ENCODE results near the gene ABHD4. TPM values are rescaled to one million over a fixed set of nuclear protein-coding genes. Genes with fewer than 3 reads are reported as not detected.
"Not testable (repeated sequence)": the region's sequence is repeated elsewhere in the genome, so short reads cannot be mapped to it uniquely, and the experiment has no call there.

ABHD4 gene
- polyA plus RNA-seq, 4 donors: 11.5 to 38.7 (median 26.6) TPM

DNA sequence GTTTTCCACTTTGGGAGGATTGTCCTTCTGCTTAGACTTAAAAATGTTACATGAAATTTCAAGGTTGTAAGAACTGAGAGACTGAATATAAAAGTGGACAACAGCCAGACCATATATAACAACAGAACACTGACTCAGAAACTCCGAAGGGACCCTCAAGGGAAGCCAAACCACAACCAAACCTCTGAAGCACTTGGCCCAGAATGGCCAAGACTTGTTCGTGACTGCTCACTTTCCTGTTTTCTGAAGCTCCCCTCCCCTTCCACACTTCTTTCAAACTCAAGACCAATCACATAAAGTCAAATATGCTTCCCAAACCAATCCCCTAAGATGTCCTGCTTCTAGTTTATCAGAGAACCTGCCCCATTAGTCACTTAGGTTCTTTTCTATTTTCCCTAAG lies 32.4 kb downstream of the ABHD4 start:
- peaks cover 0 to 10% of the 10 kb centered on the region in 2 donors for H3K9me3 ChIP-seq (ENCODE audit: control insufficient read depth in 2 of 2, insufficient read depth in 1 of 2, low read depth in 1 of 2, low read length in 1 of 2)
- H3K36me3 ChIP-seq (ENCODE audit: control insufficient read depth in 3 of 3, insufficient read depth in 2 of 3, low read depth in 1 of 3, low read length in 3 of 3): no peaks in the 10 kb centered on the region
- no peak overlapping the region for H3K4me3 ChIP-seq (ENCODE audit: low read depth in 1 of 3, low read length in 3 of 3)
- WGBS, 3 donors: 77 to 96% (median 79%) methylated on average over 2 of the region's 2 CpGs
- DNase-seq (no peak), FAIRE-seq (no peak)
- H3K4me1 ChIP-seq (ENCODE audit: control insufficient read depth in 3 of 3, insufficient read depth in 2 of 3, low read depth in 1 of 3, low read length in 2 of 3): peaks cover 0 to 2% (median 0%) of the 10 kb centered on the region in 3 donors
- peaks cover 0 to 2% (median 0%) of the 10 kb centered on the region in 3 donors for H3K27me3 ChIP-seq (ENCODE audit: control insufficient read depth in 3 of 3, insufficient read depth in 3 of 3, low read length in 3 of 3)
- no peak overlapping the region for H3K27ac ChIP-seq (ENCODE audit: low read depth in 1 of 3, low read length in 2 of 3)

DNA sequence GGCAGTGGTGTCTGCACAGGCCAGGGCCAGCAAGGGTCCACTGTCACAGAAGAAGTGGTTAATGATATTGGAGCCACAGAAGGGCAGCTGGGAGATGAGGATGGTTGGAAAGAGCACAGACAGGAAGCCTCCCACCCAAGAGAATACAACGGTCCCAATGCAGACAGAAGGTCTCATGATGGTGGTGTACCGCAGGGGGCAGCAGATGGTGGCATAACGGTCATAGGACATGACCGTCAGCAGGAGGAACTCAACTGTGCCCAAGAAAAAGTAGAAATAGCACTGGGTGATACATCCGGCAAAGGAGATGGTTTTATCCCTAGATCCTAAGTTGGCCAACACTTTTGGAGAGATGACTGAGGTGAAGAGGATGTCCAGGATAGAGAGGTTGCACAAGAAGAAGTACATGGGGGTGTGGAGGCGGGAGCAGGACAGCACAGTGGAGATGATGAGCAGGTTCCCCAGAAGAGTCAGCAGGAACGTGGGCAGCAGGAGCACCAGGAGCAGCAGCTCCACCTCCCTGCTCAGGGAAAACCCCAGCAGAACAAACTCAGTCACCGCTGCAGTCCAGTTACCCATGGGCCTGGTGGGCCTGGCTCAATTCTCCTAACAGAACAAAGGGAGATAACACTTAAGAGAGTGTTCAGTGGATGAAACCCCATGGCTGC lies 36.3 kb downstream of the ABHD4 start:
- WGBS, 3 donors: 80 to 89% (median 87%) methylated on average over 8 of the region's 8 CpGs
- FAIRE-seq: no peak

DNA sequence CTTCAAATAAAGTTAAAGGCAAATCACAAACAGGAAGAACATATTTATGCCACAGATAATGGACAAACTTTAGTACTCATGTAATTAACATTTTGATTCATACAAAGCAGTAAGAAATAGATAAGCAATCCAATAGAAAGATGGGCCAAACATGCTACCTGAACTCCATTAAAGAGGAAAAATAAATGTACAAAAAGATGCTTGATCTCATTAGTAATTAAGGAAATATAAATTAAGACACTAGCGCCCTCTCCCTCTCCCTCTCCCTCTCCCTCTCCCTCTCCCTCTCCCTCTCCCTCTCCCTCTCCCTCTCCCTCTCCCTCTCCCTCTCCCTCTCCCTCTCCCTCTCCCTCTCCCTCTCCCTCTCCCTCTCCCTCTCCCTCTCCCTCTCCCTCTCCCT lies 37.9 kb downstream of the ABHD4 start:
- not testable (repeated sequence) for H3K4me3 ChIP-seq (ENCODE audit: low read depth in 1 of 3, low read length in 3 of 3); FAIRE-seq; H3K27me3 ChIP-seq (ENCODE audit: control insufficient read depth in 3 of 3, insufficient read depth in 3 of 3, low read length in 3 of 3); H3K27ac ChIP-seq (ENCODE audit: low read depth in 1 of 3, low read length in 2 of 3); H3K36me3 ChIP-seq (ENCODE audit: control insufficient read depth in 3 of 3, insufficient read depth in 2 of 3, low read depth in 1 of 3, low read length in 3 of 3); H3K4me1 ChIP-seq (ENCODE audit: control insufficient read depth in 3 of 3, insufficient read depth in 2 of 3, low read depth in 1 of 3, low read length in 2 of 3); H3K9me3 ChIP-seq (ENCODE audit: control insufficient read depth in 2 of 2, insufficient read depth in 1 of 2, low read depth in 1 of 2, low read length in 1 of 2); DNase-seq
- WGBS, 3 donors: 0 to 60% (median 40%) methylated on average over 1 of the region's 1 CpG

More for the DNA sequence above, 36.3 kb downstream of the ABHD4 start:
- Histone ChIP-seq H3K4me3 (ENCODE audit: low read depth in 1 of 3, low read length in 3 of 3) (no peak overlapping the region), H3K27me3 (ENCODE audit: control insufficient read depth in 3 of 3, insufficient read depth in 3 of 3, low read length in 3 of 3) (peaks cover 0 to 2% (median 0%) of the 10 kb centered on the region in 3 donors), H3K27ac (ENCODE audit: low read depth in 1 of 3, low read length in 2 of 3) (no peak overlapping the region), H3K9me3 (ENCODE audit: control insufficient read depth in 2 of 2, insufficient read depth in 1 of 2, low read depth in 1 of 2, low read length in 1 of 2) (peaks cover 0 to 10% of the 10 kb centered on the region in 2 donors), H3K36me3 (ENCODE audit: control insufficient read depth in 3 of 3, insufficient read depth in 2 of 3, low read depth in 1 of 3, low read length in 3 of 3) (no peaks in the 10 kb centered on the region), H3K4me1 (ENCODE audit: control insufficient read depth in 3 of 3, insufficient read depth in 2 of 3, low read depth in 1 of 3, low read length in 2 of 3) (no peaks in the 10 kb centered on the region)
- DNase-seq: no peak

DNA sequence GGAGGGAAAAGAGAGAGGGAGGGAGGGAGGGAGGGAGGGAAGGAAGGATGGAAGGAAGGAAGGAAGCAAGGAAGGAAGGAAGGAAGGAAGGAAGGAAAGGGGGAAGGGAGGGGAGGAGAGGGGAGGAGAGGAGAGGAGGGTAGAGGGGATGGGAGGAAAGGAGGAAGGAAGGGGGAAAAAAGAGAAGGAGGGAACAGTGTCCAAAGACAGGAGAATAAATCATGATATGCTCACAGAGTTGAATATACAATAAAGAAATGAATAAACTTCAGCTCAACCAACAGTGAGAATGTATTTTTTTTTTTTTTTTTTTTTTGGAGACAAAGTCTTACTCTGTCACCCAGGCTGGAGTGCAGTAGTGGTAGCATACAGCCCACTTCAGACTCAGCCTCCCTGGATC lies 42.1 kb downstream of the ABHD4 start:
- DNase-seq (no peak), FAIRE-seq (no peak)
- Histone ChIP-seq H3K36me3 (ENCODE audit: control insufficient read depth in 3 of 3, insufficient read depth in 2 of 3, low read depth in 1 of 3, low read length in 3 of 3) (no peaks in the 10 kb centered on the region), H3K4me1 (ENCODE audit: control insufficient read depth in 3 of 3, insufficient read depth in 2 of 3, low read depth in 1 of 3, low read length in 2 of 3) (peaks cover 0 to 9% (median 0%) of the 10 kb centered on the region in 3 donors), H3K27me3 (ENCODE audit: control insufficient read depth in 3 of 3, insufficient read depth in 3 of 3, low read length in 3 of 3) (no peaks in the 10 kb centered on the region), H3K4me3 (ENCODE audit: low read depth in 1 of 3, low read length in 3 of 3) (no peak overlapping the region), H3K27ac (ENCODE audit: low read depth in 1 of 3, low read length in 2 of 3) (peak overlapping the region in 1 of 3 donors; percentile 7), H3K9me3 (ENCODE audit: control insufficient read depth in 2 of 2, insufficient read depth in 1 of 2, low read depth in 1 of 2, low read length in 1 of 2) (no peaks in the 10 kb centered on the region)

DNA sequence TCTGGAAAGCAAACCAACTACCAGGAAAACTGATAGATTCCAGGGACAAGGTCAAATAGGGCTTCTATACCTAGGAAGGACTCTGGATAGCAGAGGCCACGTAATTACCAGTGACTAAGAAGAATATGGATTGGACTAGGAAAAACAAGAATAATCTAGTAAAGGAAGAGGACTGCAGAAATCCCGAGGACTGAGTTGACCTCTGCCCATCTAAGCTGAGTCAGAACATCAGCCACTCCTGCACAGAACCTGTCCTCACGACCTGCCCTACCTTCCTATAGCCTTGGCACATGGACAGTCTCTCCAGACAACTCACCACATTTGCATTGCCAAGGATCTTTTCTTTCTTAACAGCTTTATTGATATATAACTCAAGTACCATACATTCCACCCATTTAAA lies 43.7 kb downstream of the ABHD4 start:
- Histone ChIP-seq H3K9me3 (ENCODE audit: control insufficient read depth in 2 of 2, insufficient read depth in 1 of 2, low read depth in 1 of 2, low read length in 1 of 2) (no peaks in the 10 kb centered on the region), H3K36me3 (ENCODE audit: control insufficient read depth in 3 of 3, insufficient read depth in 2 of 3, low read depth in 1 of 3, low read length in 3 of 3) (no peaks in the 10 kb centered on the region), H3K4me1 (ENCODE audit: control insufficient read depth in 3 of 3, insufficient read depth in 2 of 3, low read depth in 1 of 3, low read length in 2 of 3) (peaks cover 0 to 9% (median 0%) of the 10 kb centered on the region in 3 donors), H3K27ac (ENCODE audit: low read depth in 1 of 3, low read length in 2 of 3) (peak overlapping the region in 2 of 3 donors; percentile 70 to 71), H3K27me3 (ENCODE audit: control insufficient read depth in 3 of 3, insufficient read depth in 3 of 3, low read length in 3 of 3) (no peaks in the 10 kb centered on the region), H3K4me3 (ENCODE audit: low read depth in 1 of 3, low read length in 3 of 3) (no peak overlapping the region)
- WGBS, 3 donors: 6 to 35% (median 26%) methylated on average over 3 of the region's 3 CpGs
- FAIRE-seq (no peak), DNase-seq (peak; percentile 71 to 95)

DNA sequence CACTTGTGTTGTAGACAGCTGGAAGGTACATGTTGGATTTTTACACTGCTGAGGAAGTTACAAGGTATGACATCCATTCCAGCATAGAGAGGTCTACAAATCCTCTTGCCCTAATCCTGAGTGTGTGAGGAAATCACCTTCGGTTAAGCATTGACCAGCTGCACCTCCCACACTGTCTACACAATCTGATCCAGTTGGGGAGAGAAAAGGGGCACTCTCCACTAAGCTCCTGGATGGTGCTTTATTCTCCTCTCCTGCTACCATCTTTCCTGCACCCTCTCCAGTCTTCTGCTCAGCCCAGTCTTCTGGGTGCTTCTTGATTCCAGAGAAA lies 46.2 kb downstream of the ABHD4 start, which contains the start of gene OR6J1:
OR6J1 (minus strand) TSS at position 48 of the 331 bp plus-strand sequence. CDS start 9,541 bp downstream, outside the sequence.
- WGBS, 3 donors: 14 to 45% (median 34%) methylated on average over 1 of the region's 1 CpG
- FAIRE-seq (no peak), DNase-seq (no peak)
- Histone ChIP-seq H3K9me3 (ENCODE audit: control insufficient read depth in 2 of 2, insufficient read depth in 1 of 2, low read depth in 1 of 2, low read length in 1 of 2) (no peaks in the 10 kb centered on the region), H3K4me3 (ENCODE audit: low read depth in 1 of 3, low read length in 3 of 3) (no peak within 1 kb of the TSS), H3K36me3 (ENCODE audit: control insufficient read depth in 3 of 3, insufficient read depth in 2 of 3, low read depth in 1 of 3, low read length in 3 of 3) (no peaks in the 10 kb centered on the region), H3K27me3 (ENCODE audit: control insufficient read depth in 3 of 3, insufficient read depth in 3 of 3, low read length in 3 of 3) (no peaks in the 10 kb centered on the region), H3K4me1 (ENCODE audit: control insufficient read depth in 3 of 3, insufficient read depth in 2 of 3, low read depth in 1 of 3, low read length in 2 of 3) (peaks cover 0 to 9% (median 0%) of the 10 kb centered on the region in 3 donors), H3K27ac (ENCODE audit: low read depth in 1 of 3, low read length in 2 of 3) (no peak within 1 kb of the TSS)

DNA sequence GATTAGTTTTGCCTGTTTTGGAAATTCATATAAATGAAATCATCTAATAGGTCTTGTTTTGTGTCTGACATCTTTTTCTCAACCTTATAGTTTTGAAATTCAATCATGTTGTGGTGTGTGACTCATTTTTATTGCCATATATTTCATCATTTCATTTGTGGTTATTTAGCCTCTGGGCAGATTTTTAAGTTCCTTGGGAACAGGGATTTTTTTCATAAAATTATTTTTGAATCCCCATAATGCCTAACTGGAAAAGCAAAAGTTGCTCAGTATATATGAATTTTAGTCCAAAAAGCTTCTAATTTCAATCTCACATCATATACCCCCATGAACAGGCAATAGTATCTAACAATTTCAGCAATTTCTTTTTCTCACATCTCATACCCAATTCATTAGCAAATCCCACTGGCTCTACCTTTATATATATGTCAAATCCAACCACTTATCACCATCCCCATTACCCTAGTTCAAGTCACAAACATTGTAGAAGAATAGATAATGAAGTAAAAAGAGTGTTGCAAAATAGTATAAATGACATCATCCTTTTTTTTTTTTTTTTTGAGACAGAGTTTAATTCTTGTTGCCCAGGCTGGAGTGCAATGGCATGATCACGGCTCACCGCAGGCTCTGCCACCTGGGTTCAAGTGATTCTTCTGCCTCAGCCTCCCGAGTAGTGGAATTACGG lies 48.6 kb downstream of the ABHD4 start:
- 89 to 95% (median 94%) methylated on average over 4 of the region's 4 CpGs for WGBS, 3 donors
- Histone ChIP-seq H3K4me1 (ENCODE audit: control insufficient read depth in 3 of 3, insufficient read depth in 2 of 3, low read depth in 1 of 3, low read length in 2 of 3) (peaks cover 0 to 7% (median 0%) of the 10 kb centered on the region in 3 donors), H3K4me3 (ENCODE audit: low read depth in 1 of 3, low read length in 3 of 3) (no peak overlapping the region), H3K27ac (ENCODE audit: low read depth in 1 of 3, low read length in 2 of 3) (no peak overlapping the region), H3K9me3 (ENCODE audit: control insufficient read depth in 2 of 2, insufficient read depth in 1 of 2, low read depth in 1 of 2, low read length in 1 of 2) (no peaks in the 10 kb centered on the region), H3K36me3 (ENCODE audit: control insufficient read depth in 3 of 3, insufficient read depth in 2 of 3, low read depth in 1 of 3, low read length in 3 of 3) (no peaks in the 10 kb centered on the region), H3K27me3 (ENCODE audit: control insufficient read depth in 3 of 3, insufficient read depth in 3 of 3, low read length in 3 of 3) (no peaks in the 10 kb centered on the region)
- FAIRE-seq (no peak), DNase-seq (no peak)

DNA sequence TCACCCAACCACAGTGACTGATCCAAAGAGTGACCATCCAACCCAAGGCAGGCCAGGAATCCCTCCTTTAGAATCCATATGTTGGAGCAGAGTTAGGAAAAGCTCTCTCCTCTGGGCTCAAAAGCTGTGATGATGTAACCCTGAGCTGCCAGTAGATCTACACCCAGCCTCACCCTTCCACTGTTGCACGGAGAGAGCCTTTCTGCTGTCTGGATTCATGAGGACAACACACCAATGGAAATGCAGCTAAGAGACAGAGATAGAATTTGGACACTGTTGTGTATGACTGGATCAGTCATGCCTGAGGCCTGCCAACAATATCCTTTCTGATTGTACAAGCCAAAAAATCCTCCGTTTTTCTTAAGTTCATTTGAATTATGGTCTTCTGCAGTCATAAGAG lies 50.4 kb downstream of the ABHD4 start:
- DNase-seq (no peak), FAIRE-seq (no peak)
- 75 to 83% (median 77%) methylated on average over 2 of the region's 2 CpGs for WGBS, 3 donors
- no peak overlapping the region for H3K4me3 ChIP-seq (ENCODE audit: low read depth in 1 of 3, low read length in 3 of 3)
- H3K27me3 ChIP-seq (ENCODE audit: control insufficient read depth in 3 of 3, insufficient read depth in 3 of 3, low read length in 3 of 3): no peaks in the 10 kb centered on the region
- H3K4me1 ChIP-seq (ENCODE audit: control insufficient read depth in 3 of 3, insufficient read depth in 2 of 3, low read depth in 1 of 3, low read length in 2 of 3): peaks cover 0 to 9% (median 0%) of the 10 kb centered on the region in 3 donors
- no peak overlapping the region for H3K27ac ChIP-seq (ENCODE audit: low read depth in 1 of 3, low read length in 2 of 3)
- no peaks in the 10 kb centered on the region for H3K36me3 ChIP-seq (ENCODE audit: control insufficient read depth in 3 of 3, insufficient read depth in 2 of 3, low read depth in 1 of 3, low read length in 3 of 3)
- H3K9me3 ChIP-seq (ENCODE audit: control insufficient read depth in 2 of 2, insufficient read depth in 1 of 2, low read depth in 1 of 2, low read length in 1 of 2): no peaks in the 10 kb centered on the region

All from small intestine (tissue), 7 donors.